AG04449 (cell line): ENCODE results near the gene OGN.
A peak's percentile ranks its signal among the peaks of the same experiment; 100 is the strongest.

Experiments used
- CTCF ChIA-PET: fragments of 350-600 bp; formaldehyde crosslinking; extraction: SDS; loops from one replicate; lab custom pipeline; 2021; ENCODE audit warnings: antibody characterized with exemption; lab: Yijun Ruan, JAX
- POLR2A ChIA-PET: fragments of 400-600, 350-600 bp; formaldehyde crosslinking; extraction: SDS; loops from one replicate; lab custom pipeline; 2020; ENCODE audit warnings: antibody characterized with exemption, inconsistent platforms; lab: Yijun Ruan, JAX
- DNase-seq: peaks from one replicate; pipeline ENCODE4 v3.0.0-alpha.2; 2010; ENCODE audit warnings: low read depth, low spot score
- H3K4me3 ChIP-seq: 2 replicates; pipeline ENCODE4 v1.5.1; 2011; ENCODE audit warnings: low read depth, mild to moderate bottlenecking, control low read depth, low read length
- TF ChIP-seq, protein P1 (sequence below): IDR thresholded peaks from one replicate; pipeline ENCODE4 v1.5.1; 2011; ENCODE audit warnings: mild to moderate bottlenecking, moderate library complexity, low read length, control low read depth, inconsistent platforms; ENCODE audit not compliant: insufficient read depth; ENCODE audit errors: missing control alignments

The OGN gene

DNA sequence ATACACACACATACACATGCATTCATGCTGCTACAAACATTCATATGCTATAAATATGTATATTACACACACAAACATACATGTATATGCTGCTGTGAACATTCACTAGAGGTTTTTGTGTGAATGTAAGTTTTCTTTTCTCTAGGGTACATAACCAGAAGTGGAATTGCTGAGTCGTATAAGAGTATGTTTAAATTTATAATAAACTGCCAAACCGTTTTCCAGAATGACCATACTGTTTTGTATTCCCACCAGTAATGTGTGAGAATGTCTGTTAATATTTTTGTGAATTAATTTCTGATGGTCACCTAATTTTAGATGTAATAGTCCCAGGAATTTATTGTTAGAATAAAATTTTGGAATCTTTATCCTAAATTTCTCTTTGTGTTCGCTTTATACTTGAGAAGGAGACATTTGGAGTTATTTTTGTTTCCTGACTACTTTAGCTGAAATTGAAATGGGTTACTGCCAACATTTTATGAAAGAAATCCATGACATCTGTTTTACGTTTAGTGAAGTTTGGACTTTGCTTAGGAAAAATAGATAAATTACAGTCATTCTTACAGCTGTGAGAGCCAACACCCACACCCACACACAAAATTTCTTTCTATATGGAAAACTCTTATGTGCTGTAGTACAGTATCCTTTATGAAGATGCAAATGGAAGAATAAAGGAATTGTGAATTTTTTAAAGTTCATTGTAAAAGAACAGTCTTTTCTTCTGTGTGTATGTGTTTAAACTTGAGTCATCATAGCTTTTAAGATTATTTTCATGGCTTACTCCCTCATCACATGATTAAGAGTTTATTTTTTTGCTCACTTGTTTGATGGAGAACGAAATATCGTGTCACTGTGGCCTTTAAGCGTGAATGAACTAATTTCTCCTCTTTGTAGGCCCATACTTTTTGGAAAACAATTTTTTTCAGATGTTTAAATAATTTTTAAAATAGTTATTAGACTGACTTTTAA lies 54.3 kb downstream of the OGN start:
- H3K4me3 ChIP-seq, result no peak overlapping the region
- DNase-seq, result peak; percentile 21
- CTCF ChIA-PET, result interaction anchor here (0.8 to 2.0 kb wide), 5 partner anchors 18 to 285 kb away, joined by 3 to 4 read pairs (median 3); partner anchors contain the start of genes CENPP and NOL8
- POLR2A ChIA-PET, result no interaction called here
- TF ChIP-seq, protein P1, sequence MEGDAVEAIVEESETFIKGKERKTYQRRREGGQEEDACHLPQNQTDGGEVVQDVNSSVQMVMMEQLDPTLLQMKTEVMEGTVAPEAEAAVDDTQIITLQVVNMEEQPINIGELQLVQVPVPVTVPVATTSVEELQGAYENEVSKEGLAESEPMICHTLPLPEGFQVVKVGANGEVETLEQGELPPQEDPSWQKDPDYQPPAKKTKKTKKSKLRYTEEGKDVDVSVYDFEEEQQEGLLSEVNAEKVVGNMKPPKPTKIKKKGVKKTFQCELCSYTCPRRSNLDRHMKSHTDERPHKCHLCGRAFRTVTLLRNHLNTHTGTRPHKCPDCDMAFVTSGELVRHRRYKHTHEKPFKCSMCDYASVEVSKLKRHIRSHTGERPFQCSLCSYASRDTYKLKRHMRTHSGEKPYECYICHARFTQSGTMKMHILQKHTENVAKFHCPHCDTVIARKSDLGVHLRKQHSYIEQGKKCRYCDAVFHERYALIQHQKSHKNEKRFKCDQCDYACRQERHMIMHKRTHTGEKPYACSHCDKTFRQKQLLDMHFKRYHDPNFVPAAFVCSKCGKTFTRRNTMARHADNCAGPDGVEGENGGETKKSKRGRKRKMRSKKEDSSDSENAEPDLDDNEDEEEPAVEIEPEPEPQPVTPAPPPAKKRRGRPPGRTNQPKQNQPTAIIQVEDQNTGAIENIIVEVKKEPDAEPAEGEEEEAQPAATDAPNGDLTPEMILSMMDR, result no peak

DNA sequence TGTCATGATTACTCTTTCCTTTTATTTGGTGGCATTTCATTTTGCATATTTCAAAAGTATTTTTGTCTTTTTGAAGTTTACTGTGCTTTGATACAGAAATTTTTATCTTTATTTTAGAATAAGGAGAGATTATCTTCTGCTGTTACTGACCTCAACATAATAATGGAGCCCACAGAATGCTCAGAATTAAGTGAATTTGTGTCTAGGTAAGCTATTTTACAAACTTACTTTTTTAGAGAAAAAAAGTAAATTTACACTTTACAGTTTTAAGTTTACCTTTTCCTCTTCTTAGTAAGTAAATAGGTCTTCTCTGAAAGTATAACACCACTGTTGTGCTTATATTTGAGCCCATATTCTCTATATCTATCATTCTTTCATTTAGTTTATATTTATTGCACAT lies 58.8 kb downstream of the OGN start:
- ChIA-PET CTCF (interaction anchor here (2.0 to 4.5 kb wide), 2 partner anchors 93 to 289 kb away, joined by 6 to 52 read pairs; no protein-coding TSS in a partner anchor), POLR2A (no interaction called here)
- TF ChIP-seq, protein P1, result no peak
- no peak overlapping the region for H3K4me3 ChIP-seq
- DNase-seq, result no peak

GRCh38 chr9:92342825-92343488 lies 61.4 kb downstream of the OGN start:
- no peak overlapping the region for H3K4me3 ChIP-seq
- DNase-seq, result no peak
- ChIA-PET POLR2A (no interaction called here), CTCF (interaction anchor here (0.8 to 4.5 kb wide), 22 partner anchors 9 to 448 kb away, joined by 3 to 57 read pairs (median 4); partner anchors contain the start of gene CENPP)
- TF ChIP-seq, protein P1, result no peak

- H3K4me3 ChIP-seq, result no peak overlapping the region
- TF ChIP-seq, protein P1, result no peak
- POLR2A ChIA-PET, result no interaction called here
- no peak for DNase-seq
- CTCF ChIA-PET, result interaction anchor here (0.9 to 4.5 kb wide), 6 partner anchors 11 to 293 kb away, joined by 3 to 57 read pairs (median 6); no protein-coding TSS in a partner anchor
These were observed 62.8 kb downstream of the OGN start for GRCh38 chr9:92341578-92341977.

DNA sequence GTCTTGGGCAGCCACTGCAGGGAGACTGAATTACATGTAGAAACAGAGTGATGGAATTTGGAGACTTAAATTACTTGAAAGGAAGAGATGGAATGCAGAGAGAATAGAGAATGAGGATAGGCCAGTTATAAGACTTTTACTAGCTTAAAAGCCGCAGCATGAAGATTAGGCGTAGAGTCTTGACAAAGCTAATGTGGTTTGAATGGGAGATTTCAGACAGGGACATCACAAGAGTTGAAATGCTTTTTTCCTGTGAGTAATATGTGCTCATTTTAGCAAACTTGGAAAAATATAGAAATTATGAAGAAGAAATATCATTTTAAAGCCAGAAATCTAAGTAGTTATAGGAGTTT lies 71.1 kb downstream of the OGN start:
- ChIA-PET POLR2A (no interaction called here), CTCF (interaction anchor here (0.7 to 12.2 kb wide), 10 partner anchors 10 to 302 kb away, joined by 3 to 120 read pairs (median 4); no protein-coding TSS in a partner anchor)
- TF ChIP-seq, protein P1, result no peak
- H3K4me3 ChIP-seq, result no peak overlapping the region
- no peak for DNase-seq
